HuH-7.5 (cell line): ENCODE results near the gene SEMA5A.

Experiments
- DNase-seq: peaks from one replicate; pipeline ENCODE4 v3.0.0; 2011; ENCODE audit warnings: low spot score

SEMA5A gene

GRCh38 chr5:9545992-9546851, at the start of gene SEMA5A:
TSS of gene SEMA5A (minus strand) at chr5:9546075. CDS start at chr5:9379946, 166,129 bp downstream.
- DNase-seq = no peak

- no peak for DNase-seq
Observed at GRCh38 chr5:9594913-9595312, 49.0 kb upstream of the SEMA5A start.

- DNase-seq = no peak
Observed at GRCh38 chr5:9589049-9589835, 43.4 kb upstream of the SEMA5A start.

- DNase-seq = no peak
Observed at GRCh38 chr5:9588254-9588653, 42.4 kb upstream of the SEMA5A start.

GRCh38 chr5:9587135-9587534, 41.3 kb upstream of the SEMA5A start:
- no peak for DNase-seq

GRCh38 chr5:9582406-9582805, 36.5 kb upstream of the SEMA5A start:
- no peak for DNase-seq

GRCh38 chr5:9573796-9574195, 27.9 kb upstream of the SEMA5A start:
- no peak for DNase-seq

GRCh38 chr5:9572246-9572645, 26.4 kb upstream of the SEMA5A start:
- no peak for DNase-seq

- DNase-seq = no peak
Observed at GRCh38 chr5:9570876-9571275, 25.0 kb upstream of the SEMA5A start.

GRCh38 chr5:9567039-9567438, 21.2 kb upstream of the SEMA5A start:
- DNase-seq = no peak

- no peak for DNase-seq
Observed at GRCh38 chr5:9564752-9565151, 18.9 kb upstream of the SEMA5A start.

- no peak for DNase-seq
Observed at GRCh38 chr5:9562141-9562540, 16.3 kb upstream of the SEMA5A start.

- no peak for DNase-seq
Observed at GRCh38 chr5:9559965-9560364, 14.1 kb upstream of the SEMA5A start.

- no peak for DNase-seq
Observed at GRCh38 chr5:9558319-9558965, 12.6 kb upstream of the SEMA5A start.

- DNase-seq = no peak
Observed at GRCh38 chr5:9557696-9558095, 11.8 kb upstream of the SEMA5A start.

GRCh38 chr5:9555961-9556360, 10.1 kb upstream of the SEMA5A start:
- DNase-seq = no peak

GRCh38 chr5:9554122-9554521, 8.2 kb upstream of the SEMA5A start:
- no peak for DNase-seq

GRCh38 chr5:9553561-9553960, 7.7 kb upstream of the SEMA5A start:
- DNase-seq = no peak

GRCh38 chr5:9551567-9552537, 6.0 kb upstream of the SEMA5A start:
- no peak for DNase-seq

GRCh38 chr5:9549941-9550340, 4.1 kb upstream of the SEMA5A start:
- no peak for DNase-seq

- no peak for DNase-seq
Observed at GRCh38 chr5:9547122-9547947, 1.5 kb upstream of the SEMA5A start.
